Common myeloid progenitor, CD34-positive (primary cell): ENCODE measurements around the gene FOXN4.

ENCODE experiments used
- CTCF ChIA-PET: fragments of 350-600 bp; sonication (Branson Sonifier 250); formaldehyde crosslinking; loops from one replicate; lab custom pipeline; 2021; ENCODE audit warnings: antibody characterized with exemption; lab: Charles Lee
- POLR2A ChIA-PET: fragments of 350-600 bp; sonication (Branson Sonifier 250); formaldehyde crosslinking; loops from one replicate; lab custom pipeline; 2021; ENCODE audit warnings: antibody characterized with exemption; lab: Charles Lee
- DNase-seq, 3 donors: peaks; one replicate each; pipeline versions ENCODE4 v3.0.0 to v3.0.0-alpha.2; 2013
- H3K27ac ChIP-seq, 2 experiments: 1 replicate in 1 of 2; 2 replicates in 1 of 2; pipeline ENCODE4 v1.7.0; 2013; ENCODE audit warnings: inconsistent platforms in 2 of 2, low read length in 2 of 2, mild to moderate bottlenecking in 2 of 2, low read depth in 1 of 2, moderate library complexity in 1 of 2; ENCODE audit not compliant: severe bottlenecking in 2 of 2, insufficient read depth in 1 of 2, poor library complexity in 1 of 2
- H3K27me3 ChIP-seq, 5 experiments: replicated peaks in 2 of 5; 1 replicate in 3 of 5; 2 replicates in 2 of 5; pipeline versions ENCODE4 v1.6.1 to v1.7.0; 2013; ENCODE audit warnings: low read length in 4 of 5, mild to moderate bottlenecking in 2 of 5, moderate library complexity in 2 of 5, inconsistent platforms in 1 of 5; ENCODE audit not compliant: insufficient read depth in 5 of 5, control insufficient read depth in 4 of 5
- H3K36me3 ChIP-seq, 4 experiments: 1 replicate in 2 of 4; 2 replicates in 2 of 4; pipeline versions ENCODE4 v1.6.1 to v1.7.0; 2013; ENCODE audit warnings: low read length in 3 of 4, control low read depth in 1 of 4, mild to moderate bottlenecking in 1 of 4; ENCODE audit not compliant: control insufficient read depth in 4 of 4, insufficient read depth in 4 of 4
- H3K4me1 ChIP-seq, 4 experiments: 1 replicate in 3 of 4; 2 replicates in 1 of 4; pipeline versions ENCODE4 v1.6.1 to v1.7.1; 2013; ENCODE audit warnings: low read length in 3 of 4, mild to moderate bottlenecking in 3 of 4, control low read depth in 1 of 4, inconsistent platforms in 1 of 4, moderate library complexity in 1 of 4; ENCODE audit not compliant: control insufficient read depth in 4 of 4, insufficient read depth in 4 of 4; ENCODE audit errors: control extremely low read depth in 1 of 4
- H3K4me3 ChIP-seq, 7 experiments: 1 replicate in 4 of 7; 2 replicates in 3 of 7; pipeline versions ENCODE4 v1.5.1 to v1.7.0; 2013; ENCODE audit warnings: mild to moderate bottlenecking in 7 of 7, low read length in 6 of 7, moderate library complexity in 6 of 7, inconsistent platforms in 2 of 7, low read depth in 2 of 7, control low read depth in 1 of 7; ENCODE audit not compliant: insufficient read depth in 4 of 7, control insufficient read depth in 1 of 7; ENCODE audit errors: extremely low read depth in 1 of 7
- H3K9me3 ChIP-seq, 5 experiments: 1 replicate in 4 of 5; 2 replicates in 1 of 5; pipeline versions ENCODE4 v1.6.1 to v1.7.1; 2013; ENCODE audit warnings: low read length in 4 of 5, mild to moderate bottlenecking in 2 of 5, inconsistent platforms in 1 of 5, low read depth in 1 of 5, moderate library complexity in 1 of 5; ENCODE audit not compliant: control insufficient read depth in 4 of 5, insufficient read depth in 2 of 5; ENCODE audit errors: control extremely low read depth in 1 of 5
- WGBS: methylation state at CpG from one replicate; pipeline ENCODE4 v1.1.5; 2013; ENCODE audit not compliant: insufficient coverage; 5-methylcytosine and 5-hydroxymethylcytosine counted together

Gene FOXN4

GRCh38 chr12:109255377-109255776 lies 53.7 kb downstream of the FOXN4 start:
- Histone ChIP-seq H3K36me3 (peaks cover 0 to 33% (median 4%) of the 10 kb centered on the region in 4 experiments), H3K9me3 (peaks cover 0 to 16% (median 7%) of the 10 kb centered on the region in 5 experiments), H3K27ac (no peak overlapping the region), H3K4me3 (no peak overlapping the region), H3K27me3 (no peaks in the 10 kb centered on the region), H3K4me1 (peaks cover 0 to 9% (median 4%) of the 10 kb centered on the region in 4 experiments)
- ChIA-PET CTCF (interaction anchor here (0.5 kb wide), 1 partner anchor 9 kb away, joined by 3 read pairs; no protein-coding TSS in a partner anchor), POLR2A (no interaction called here)
- WGBS, result 100% methylated on average over 5 of the region's 5 CpGs
- DNase-seq, result no peak

- 96% methylated on average over 7 of the region's 7 CpGs for WGBS
- CTCF ChIA-PET, result interaction anchor here (1.1 kb wide), 1 partner anchor 133 kb away, joined by 3 read pairs; no protein-coding TSS in a partner anchor
- Histone ChIP-seq H3K4me3 (no peak overlapping the region), H3K36me3 (peaks cover 0 to 24% (median 3%) of the 10 kb centered on the region in 4 experiments), H3K9me3 (peaks cover 0 to 16% (median 7%) of the 10 kb centered on the region in 5 experiments), H3K27me3 (no peaks in the 10 kb centered on the region), H3K4me1 (peaks cover 3 to 22% (median 13%) of the 10 kb centered on the region in 4 experiments), H3K27ac (no peak overlapping the region)
- no peak for DNase-seq
- POLR2A ChIA-PET, result no interaction called here
Observed at GRCh38 chr12:109253913-109254544, 55.1 kb downstream of the FOXN4 start.

GRCh38 chr12:109252799-109253198 lies 56.3 kb downstream of the FOXN4 start:
- DNase-seq, result no peak
- no peak overlapping the region for H3K27ac ChIP-seq
- POLR2A ChIA-PET, result no interaction called here
- peaks cover 0 to 18% (median 2%) of the 10 kb centered on the region in 4 experiments for H3K36me3 ChIP-seq
- CTCF ChIA-PET, result interaction anchor here (0.7 kb wide), 1 partner anchor 21 kb away, joined by 3 read pairs; no protein-coding TSS in a partner anchor
- WGBS, result 96% methylated on average over 3 of the region's 4 CpGs
- H3K9me3 ChIP-seq, result peaks cover 0 to 16% (median 7%) of the 10 kb centered on the region in 5 experiments
- H3K4me3 ChIP-seq, result no peak overlapping the region
- peaks cover 3 to 34% (median 22%) of the 10 kb centered on the region in 4 experiments for H3K4me1 ChIP-seq
- H3K27me3 ChIP-seq, result no peaks in the 10 kb centered on the region

GRCh38 chr12:109250523-109250922 lies 58.6 kb downstream of the FOXN4 start:
- peaks cover 0 to 16% (median 7%) of the 10 kb centered on the region in 5 experiments for H3K9me3 ChIP-seq
- peaks cover 3 to 35% (median 22%) of the 10 kb centered on the region in 4 experiments for H3K4me1 ChIP-seq
- ChIA-PET POLR2A (no interaction called here), CTCF (no interaction called here)
- H3K27ac ChIP-seq, result no peak overlapping the region
- no peaks in the 10 kb centered on the region for H3K27me3 ChIP-seq
- peaks cover 0 to 27% (median 3%) of the 10 kb centered on the region in 4 experiments for H3K36me3 ChIP-seq
- WGBS, result no CpG with 5 or more reads among the region's 1 CpG
- DNase-seq, result peak in 2 of 3 donors; percentile 13 to 29
- no peak overlapping the region for H3K4me3 ChIP-seq

GRCh38 chr12:109247831-109248654 lies 61.0 kb downstream of the FOXN4 start:
- Histone ChIP-seq H3K36me3 (peaks cover 0 to 15% (median 2%) of the 10 kb centered on the region in 4 experiments), H3K27me3 (no peaks in the 10 kb centered on the region), H3K27ac (no peak overlapping the region), H3K4me1 (peaks cover 3 to 35% (median 22%) of the 10 kb centered on the region in 4 experiments), H3K9me3 (peaks cover 0 to 6% (median 0%) of the 10 kb centered on the region in 5 experiments), H3K4me3 (no peak overlapping the region)
- ChIA-PET POLR2A (interaction anchor here (0.6 kb wide), 1 partner anchor 17 kb away, joined by 5 read pairs; no protein-coding TSS in a partner anchor), CTCF (interaction anchor here (0.8 to 1.5 kb wide), 2 partner anchors 11 to 14 kb away, joined by 3 to 4 read pairs; no protein-coding TSS in a partner anchor)
- 85% methylated on average over 8 of the region's 9 CpGs for WGBS
- DNase-seq, result no peak

- Histone ChIP-seq H3K4me1 (peaks cover 3 to 34% (median 22%) of the 10 kb centered on the region in 4 experiments), H3K4me3 (no peak overlapping the region), H3K36me3 (peaks cover 0 to 26% (median 8%) of the 10 kb centered on the region in 4 experiments), H3K27me3 (no peaks in the 10 kb centered on the region), H3K27ac (no peak overlapping the region), H3K9me3 (no peaks in the 10 kb centered on the region)
- WGBS, result 96% methylated on average over 12 of the region's 15 CpGs
- no peak for DNase-seq
- ChIA-PET CTCF (interaction anchor here (0.9 kb wide), 1 partner anchor 14 kb away, joined by 3 read pairs; no protein-coding TSS in a partner anchor), POLR2A (no interaction called here)
Observed at GRCh38 chr12:109246221-109246620, 62.9 kb downstream of the FOXN4 start.
